BLaER1 treated with 17β-estradiol and CSF1 and Interleukin-3, amounts not matched to agents 10 nM and 100 nM (cell line): ENCODE data around the gene VPS13C.

ENCODE experiments used
- H3K27ac ChIP-seq, 11 experiments: shearing (Covaris generic); formaldehyde crosslinking; 2 replicates each; pipeline ENCODE4 v1.8.1; 2022
- H3K27me3 ChIP-seq, 11 experiments: shearing (Covaris generic); formaldehyde crosslinking; 2 replicates each; pipeline ENCODE4 v1.8.1; 2022
- H3K36me3 ChIP-seq, 11 experiments: shearing (Covaris generic); formaldehyde crosslinking; 2 replicates each; pipeline ENCODE4 v1.8.1; 2022
- H3K4me1 ChIP-seq, 10 experiments: shearing (Covaris generic); formaldehyde crosslinking; 2 replicates each; pipeline ENCODE4 v1.8.1; 2022
- H3K4me2 ChIP-seq, 11 experiments: shearing (Covaris generic); formaldehyde crosslinking; 2 replicates each; pipeline ENCODE4 v1.8.1; 2022
- H3K4me3 ChIP-seq, 10 experiments: shearing (Covaris generic); formaldehyde crosslinking; 2 replicates each; pipeline ENCODE4 v1.8.1; 2022
- H3K9ac ChIP-seq, 11 experiments: shearing (Covaris generic); formaldehyde crosslinking; 2 replicates each; pipeline ENCODE4 v1.8.1; 2022
- H3K9me3 ChIP-seq, 11 experiments: shearing (Covaris generic); formaldehyde crosslinking; replicated peaks in 1 of 11; 2 replicates each; pipeline ENCODE4 v1.8.1; 2022
- H4K20me1 ChIP-seq, 11 experiments: shearing (Covaris generic); formaldehyde crosslinking; 2 replicates each; pipeline ENCODE4 v1.8.1; 2022
- Cebpa-rat ChIP-seq, 11 experiments: shearing (Covaris generic); IDR thresholded peaks; 2 replicates each; pipeline ENCODE4 v1.8.1; 2022

VPS13C gene

GRCh38 chr15:61839546-61839945 is 220.7 kb downstream of the VPS13C start:
- H3K4me2 ChIP-seq = peak overlapping the region in 2 of 11 experiments; percentile 8 to 19; a peak in 1 of 22 replicates
- no peak overlapping the region for H3K9ac ChIP-seq
- H3K4me3 ChIP-seq = no peak overlapping the region
- no peaks in the 10 kb centered on the region for H3K27me3 ChIP-seq
- no peaks in the 10 kb centered on the region for H3K36me3 ChIP-seq
- no peak for TF ChIP-seq Cebpa-rat (IDR thresholded peaks at IDR 0.05)
- H4K20me1 ChIP-seq = no peaks in the 10 kb centered on the region
- no peak overlapping the region for H3K27ac ChIP-seq
- peaks cover 0 to 15% (median 9%) of the 10 kb centered on the region in 10 experiments; a peak in 12 of 20 replicates for H3K4me1 ChIP-seq
- no peaks in the 10 kb centered on the region for H3K9me3 ChIP-seq

- H3K36me3 ChIP-seq = no peaks in the 10 kb centered on the region
- H3K4me3 ChIP-seq = no peak overlapping the region
- no peaks in the 10 kb centered on the region for H3K9me3 ChIP-seq
- no peaks in the 10 kb centered on the region for H3K27me3 ChIP-seq
- 0 out of 22 replicates have a peak overlapping the region, but pooled peaks of 1 of the 11 experiments have one; percentile 30 for H3K9ac ChIP-seq
- peak overlapping the region in 1 of 11 experiments; percentile 47; a peak in 1 of 22 replicates for H3K4me2 ChIP-seq
- peaks cover 14 to 43% (median 34%) of the 10 kb centered on the region in 10 experiments for H3K4me1 ChIP-seq
- no peak for TF ChIP-seq Cebpa-rat (IDR thresholded peaks at IDR 0.05)
- no peaks in the 10 kb centered on the region for H4K20me1 ChIP-seq
- H3K27ac ChIP-seq = no peak overlapping the region
Observed at GRCh38 chr15:61835496-61836106, 224.6 kb downstream of the VPS13C start.

GRCh38 chr15:61835029-61835428 is 225.2 kb downstream of the VPS13C start:
- no peaks in the 10 kb centered on the region for H3K36me3 ChIP-seq
- peaks cover 19 to 45% (median 39%) of the 10 kb centered on the region in 10 experiments for H3K4me1 ChIP-seq
- TF ChIP-seq Cebpa-rat (IDR thresholded peaks at IDR 0.05) = no peak
- H3K27me3 ChIP-seq = no peaks in the 10 kb centered on the region
- no peak overlapping the region for H3K27ac ChIP-seq
- no peaks in the 10 kb centered on the region for H3K9me3 ChIP-seq
- H3K4me2 ChIP-seq = peak overlapping the region in 1 of 11 experiments; percentile 47; a peak in 1 of 22 replicates
- no peak overlapping the region for H3K9ac ChIP-seq
- no peaks in the 10 kb centered on the region for H4K20me1 ChIP-seq
- H3K4me3 ChIP-seq = no peak overlapping the region

GRCh38 chr15:61834076-61834697 is 226.1 kb downstream of the VPS13C start:
- no peak for TF ChIP-seq Cebpa-rat (IDR thresholded peaks at IDR 0.05)
- Histone ChIP-seq H3K27ac (peak overlapping the region in 1 of 11 experiments; percentile 86; a peak in 2 of 22 replicates), H3K4me1 (peaks cover 19 to 48% (median 43%) of the 10 kb centered on the region in 10 experiments), H3K9ac (no peak overlapping the region), H3K4me3 (no peak overlapping the region), H3K4me2 (peak overlapping the region in 4 of 11 experiments; percentile 15 to 39 (median 24); a peak in 4 of 22 replicates), H3K36me3 (no peaks in the 10 kb centered on the region), H3K9me3 (no peaks in the 10 kb centered on the region), H3K27me3 (no peaks in the 10 kb centered on the region), H4K20me1 (no peaks in the 10 kb centered on the region)

- Histone ChIP-seq H3K4me3 (no peak overlapping the region), H4K20me1 (no peaks in the 10 kb centered on the region), H3K27me3 (no peaks in the 10 kb centered on the region), H3K27ac (peak overlapping the region in 8 of 11 experiments; percentile 67 to 86 (median 74); a peak in 16 of 22 replicates), H3K9me3 (no peaks in the 10 kb centered on the region), H3K4me2 (peak overlapping the region in 10 of 11 experiments; percentile 68 to 96 (median 90); a peak in 18 of 22 replicates), H3K4me1 (peaks cover 19 to 50% (median 43%) of the 10 kb centered on the region in 10 experiments), H3K9ac (peak overlapping the region in 8 of 11 experiments; percentile 50 to 77 (median 65); a peak in 12 of 22 replicates), H3K36me3 (no peaks in the 10 kb centered on the region)
- no peak for TF ChIP-seq Cebpa-rat (IDR thresholded peaks at IDR 0.05)
Observed at GRCh38 chr15:61832223-61832622, 228.0 kb downstream of the VPS13C start.

- Histone ChIP-seq H3K36me3 (no peaks in the 10 kb centered on the region), H3K27me3 (no peaks in the 10 kb centered on the region), H3K4me1 (peaks cover 19 to 50% (median 43%) of the 10 kb centered on the region in 10 experiments), H3K9ac (peak overlapping the region in 8 of 11 experiments; percentile 50 to 77 (median 65); a peak in 16 of 22 replicates), H3K9me3 (no peaks in the 10 kb centered on the region), H4K20me1 (no peaks in the 10 kb centered on the region), H3K4me3 (peak overlapping the region in 7 of 10 experiments; percentile 19 to 50 (median 35); a peak in 11 of 20 replicates), H3K4me2 (peak overlapping the region; percentile 68 to 96 (median 90)), H3K27ac (peak overlapping the region in 9 of 11 experiments; percentile 40 to 86 (median 73); a peak in 17 of 22 replicates)
- peak in 2 of 11 experiments; percentile 30 to 64; a peak in 4 of 22 replicates for TF ChIP-seq Cebpa-rat (IDR thresholded peaks at IDR 0.05)
Observed at GRCh38 chr15:61831505-61831921, 228.7 kb downstream of the VPS13C start.

- Histone ChIP-seq H3K9me3 (no peaks in the 10 kb centered on the region), H3K4me3 (peak overlapping the region in 7 of 10 experiments; percentile 19 to 50 (median 35); a peak in 11 of 20 replicates), H3K36me3 (no peaks in the 10 kb centered on the region), H3K27me3 (no peaks in the 10 kb centered on the region), H4K20me1 (no peaks in the 10 kb centered on the region), H3K9ac (peak overlapping the region in 8 of 11 experiments; percentile 50 to 77 (median 65); a peak in 16 of 22 replicates), H3K4me1 (peaks cover 19 to 50% (median 43%) of the 10 kb centered on the region in 10 experiments), H3K27ac (peak overlapping the region in 9 of 11 experiments; percentile 40 to 86 (median 73); a peak in 17 of 22 replicates), H3K4me2 (peak overlapping the region; percentile 68 to 96 (median 90))
- peak in 6 of 11 experiments; percentile 6 to 69 (median 42); a peak in 6 of 22 replicates for TF ChIP-seq Cebpa-rat (IDR thresholded peaks at IDR 0.05)
Observed at GRCh38 chr15:61830536-61831330, 229.5 kb downstream of the VPS13C start.

- no peak for TF ChIP-seq Cebpa-rat (IDR thresholded peaks at IDR 0.05)
- Histone ChIP-seq H4K20me1 (no peaks in the 10 kb centered on the region), H3K36me3 (no peaks in the 10 kb centered on the region), H3K4me2 (peak overlapping the region in 9 of 11 experiments; percentile 68 to 96 (median 91); a peak in 16 of 22 replicates), H3K4me1 (peaks cover 19 to 50% (median 43%) of the 10 kb centered on the region in 10 experiments), H3K9me3 (no peaks in the 10 kb centered on the region), H3K27me3 (no peaks in the 10 kb centered on the region), H3K4me3 (no peak overlapping the region), H3K27ac (peak overlapping the region in 5 of 11 experiments; percentile 73 to 86 (median 80); a peak in 8 of 22 replicates), H3K9ac (no peak overlapping the region)
Observed at GRCh38 chr15:61829514-61829889, 230.7 kb downstream of the VPS13C start.
